ENCODE measurements around the gene MATCAP1. TPM values are rescaled to one million over a fixed set of nuclear protein-coding genes. Genes with fewer than 3 reads are reported as not detected.

The MATCAP1 gene
- 12.0 and 13.3 TPM in 2 replicates for polyA plus RNA-seq

DNA sequence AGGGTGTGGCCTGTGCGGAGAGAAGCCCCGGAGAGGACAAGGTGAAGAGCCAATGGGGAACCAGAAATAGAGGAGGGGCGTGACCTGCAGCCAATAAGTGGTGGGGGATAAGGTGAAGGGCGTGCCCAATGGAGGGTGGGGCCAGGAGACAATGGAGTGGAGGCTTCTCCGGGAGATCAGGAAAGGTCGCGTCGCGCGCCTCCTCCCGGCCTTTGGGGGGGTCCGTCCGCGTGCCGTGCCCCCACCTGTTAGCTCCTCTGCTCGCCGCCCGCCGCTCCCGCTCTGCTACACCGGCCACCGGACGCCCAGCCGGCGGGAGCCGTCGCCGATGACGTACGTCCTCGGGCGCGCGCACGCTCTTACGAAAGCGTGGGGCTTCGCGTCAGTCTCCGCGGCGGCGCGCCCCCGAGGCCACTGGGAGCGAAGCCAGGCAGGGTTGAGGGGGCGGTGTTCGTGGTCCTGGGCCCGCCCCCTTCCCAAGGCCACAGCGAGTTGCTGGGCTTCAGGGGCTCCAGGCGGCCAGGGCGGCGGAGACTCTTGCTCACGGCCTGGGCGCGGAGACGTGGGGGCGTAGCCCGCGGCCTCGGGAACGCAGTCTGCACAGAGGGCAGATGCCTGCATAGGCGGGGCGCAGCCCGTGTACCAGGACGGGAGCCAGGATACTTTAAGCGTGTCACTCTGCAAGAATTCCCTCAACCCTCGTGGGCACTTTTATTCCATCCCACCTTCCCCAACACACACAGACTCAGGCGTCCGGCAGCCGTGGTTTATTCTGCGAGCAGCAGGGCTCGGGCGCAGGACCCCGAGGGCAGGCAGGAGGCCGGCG, at the start of gene MATCAP1:
MATCAP1 (minus strand) TSS at position 337 of the 826 bp plus-strand sequence. CDS start 3,353 bp downstream, outside the sequence.

DNA sequence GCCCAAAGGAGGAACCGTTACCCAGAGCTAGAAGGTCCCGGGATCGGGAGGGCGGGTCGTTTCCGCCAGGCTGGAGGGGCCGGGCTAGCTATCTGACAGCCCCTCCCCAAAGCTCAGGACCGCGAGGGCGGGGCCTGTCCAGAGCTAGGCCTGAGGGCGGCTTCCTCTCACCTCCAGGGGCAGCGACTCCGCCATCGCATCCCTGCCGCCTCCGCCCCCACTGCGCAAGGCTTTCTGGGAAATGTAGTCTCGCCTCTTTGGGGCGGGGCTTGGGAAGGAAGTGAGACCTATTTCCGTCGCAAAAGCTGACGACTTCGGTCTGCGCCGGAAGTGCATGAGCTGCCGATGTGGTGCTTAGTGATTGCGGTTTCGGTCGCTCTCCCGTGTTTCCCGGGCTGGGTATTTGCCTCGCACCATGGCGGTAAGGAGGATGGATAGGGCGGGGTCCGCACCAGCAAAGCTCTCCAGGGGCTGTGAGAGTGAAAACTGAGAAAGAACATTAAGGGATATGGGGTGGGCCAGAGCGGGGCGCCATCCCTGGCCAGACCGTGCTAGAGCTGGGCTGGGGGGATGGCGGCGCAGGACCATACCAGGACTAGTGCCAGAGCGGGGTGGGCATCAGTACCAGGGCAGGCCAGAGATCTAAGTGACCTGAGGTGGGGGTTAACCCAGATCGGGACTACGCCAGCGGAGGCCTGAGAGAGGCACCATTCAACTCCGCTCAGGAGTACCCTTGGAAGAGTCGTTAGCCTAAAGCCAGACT, 43.2 kb upstream of the MATCAP1 start, which contains the start of gene TMEM208:
TMEM208 (plus strand) TSS at position 327 of the 763 bp plus-strand sequence; CDS start at position 416, 89 bp downstream.

DNA sequence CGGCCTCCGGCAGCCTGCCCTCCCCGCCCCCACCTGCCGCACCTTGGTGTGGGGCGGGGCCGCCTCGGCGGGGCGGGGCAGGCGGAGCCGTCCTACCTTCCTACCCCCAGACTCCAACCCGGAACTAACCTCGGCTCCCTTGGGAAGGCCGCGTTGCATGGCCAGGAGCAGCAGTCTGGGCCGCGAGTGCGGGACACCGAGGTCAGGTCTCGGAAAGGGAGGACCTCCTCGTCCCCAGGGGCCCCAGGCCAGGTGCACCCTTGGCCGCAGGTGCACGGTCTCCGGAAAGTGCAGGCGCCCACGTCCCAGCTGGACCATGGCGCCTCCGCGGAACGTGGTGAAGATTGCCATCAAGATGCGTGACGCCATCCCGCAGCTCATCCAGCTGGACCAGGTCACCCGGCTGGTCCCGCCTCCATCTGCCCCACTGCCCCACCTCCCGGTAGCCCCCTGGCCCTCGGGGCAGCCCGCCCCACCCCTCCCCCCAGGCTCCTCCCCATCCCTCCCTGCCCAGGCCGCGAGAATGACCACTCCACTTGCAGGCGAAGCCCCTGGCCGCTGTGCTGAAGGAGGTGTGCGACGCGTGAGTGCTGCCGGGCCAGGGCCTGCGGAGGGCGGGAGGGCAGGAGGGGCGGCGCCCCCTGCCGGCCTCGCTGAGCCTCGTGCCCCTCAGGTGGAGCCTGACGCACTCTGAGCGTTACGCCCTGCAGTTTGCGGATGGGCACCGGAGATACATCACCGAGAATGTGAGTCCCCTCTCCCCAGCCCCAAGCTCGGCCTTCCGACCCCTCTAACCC, 15.4 kb upstream of the MATCAP1 start, which contains the start of gene ELMO3:
ELMO3 (plus strand) TSS at position 121 of the 797 bp plus-strand sequence; CDS start at position 317, 196 bp downstream.

DNA sequence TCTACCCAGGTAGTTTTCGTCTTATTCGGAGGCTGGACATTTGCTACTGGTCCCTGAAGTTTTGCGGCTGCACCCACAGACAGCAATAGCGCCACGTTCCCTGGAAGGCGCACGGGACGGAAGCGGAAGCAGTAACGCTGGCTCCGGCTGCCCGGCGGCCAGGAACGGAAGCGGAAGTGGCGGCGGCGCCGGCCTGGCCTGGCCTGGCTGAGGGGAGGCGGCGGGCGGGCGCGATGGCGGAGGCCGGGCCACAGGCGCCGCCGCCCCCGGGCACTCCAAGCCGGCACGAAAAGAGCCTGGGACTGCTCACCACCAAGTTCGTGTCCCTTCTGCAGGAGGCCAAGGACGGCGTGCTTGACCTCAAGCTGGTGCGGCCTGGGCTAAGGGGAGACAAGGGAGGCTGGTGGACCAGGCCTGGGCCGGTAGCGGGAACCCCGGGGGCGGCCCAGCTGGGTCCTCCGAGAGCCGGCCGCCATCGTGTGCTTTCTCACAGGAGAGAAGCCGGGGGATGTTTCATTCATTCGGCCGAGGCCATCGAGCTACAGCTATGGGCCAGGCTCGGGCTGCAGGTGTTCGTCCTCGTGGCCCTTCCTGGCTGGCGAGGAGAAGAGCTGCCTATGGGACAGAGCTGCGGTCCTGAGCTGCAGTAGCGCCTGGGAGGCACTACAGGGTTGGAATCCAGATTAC, 8.4 kb upstream of the MATCAP1 start, which contains the start of gene E2F4:
E2F4 (plus strand) TSS at position 161 of the 687 bp plus-strand sequence; CDS start at position 234, 73 bp downstream.

DNA sequence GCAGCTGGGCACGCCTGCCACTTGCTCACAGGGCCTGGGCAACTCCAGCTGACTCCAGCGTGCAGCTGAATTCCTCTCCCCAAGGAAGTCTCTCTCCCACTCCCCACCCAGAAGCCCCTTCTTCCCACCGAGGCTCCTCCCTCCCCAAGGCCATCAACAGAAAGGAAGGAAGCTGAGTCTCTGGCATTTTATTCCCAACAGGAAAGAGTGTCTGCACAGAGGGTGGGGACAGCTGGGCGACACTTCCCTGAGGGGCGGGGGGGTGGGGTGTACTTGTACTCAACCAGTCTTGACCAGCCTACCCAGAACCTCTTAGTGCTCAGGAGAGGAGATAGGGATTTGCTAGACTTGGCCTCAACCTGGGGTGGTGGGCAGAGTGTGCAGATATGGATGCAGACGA, 6.3 kb upstream of the MATCAP1 start, which contains the start of gene EXOC3L1:
EXOC3L1 (minus strand) TSS at position 96 of the 400 bp plus-strand sequence. CDS start 460 bp downstream, outside the sequence.

DNA sequence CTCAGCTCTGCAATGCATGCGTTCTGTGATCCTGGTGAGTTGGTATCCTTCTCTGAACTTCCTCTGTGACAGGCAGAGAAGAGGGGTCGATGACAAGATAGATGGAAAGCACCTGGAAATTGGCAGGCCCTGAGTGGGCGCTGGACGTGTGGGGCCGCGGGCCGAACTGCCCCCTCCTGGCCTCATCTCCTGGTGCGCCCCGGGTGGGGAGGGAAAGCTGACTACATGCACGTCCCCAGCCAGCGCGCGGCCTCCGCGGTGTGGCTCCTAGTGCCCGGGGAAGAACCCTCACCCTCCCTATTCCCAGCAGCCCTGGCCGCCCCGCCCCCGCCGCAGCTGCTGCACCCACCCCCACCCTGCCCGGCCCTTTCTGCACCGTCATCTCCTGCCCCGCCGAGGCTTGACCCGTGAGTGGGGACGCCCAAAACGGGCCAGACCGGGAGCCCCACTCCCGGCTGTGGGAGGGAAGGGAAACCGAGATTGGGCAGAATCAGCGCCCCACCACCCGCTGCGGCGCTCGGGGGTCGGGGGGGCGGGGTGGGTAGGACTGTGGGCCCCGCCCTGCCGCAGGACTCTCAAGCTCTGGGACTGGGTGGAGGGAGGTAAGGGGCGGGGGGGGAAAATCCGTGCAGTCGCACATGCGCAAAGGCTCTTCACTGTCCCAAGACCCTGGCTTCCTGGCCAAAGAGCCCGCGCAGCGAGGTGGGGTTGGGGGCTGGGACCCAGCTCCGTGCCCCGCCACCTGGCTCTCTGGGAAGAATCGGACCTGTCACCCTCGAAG, 13.4 kb downstream of the MATCAP1 start, which contains the start of gene NOL3:
NOL3 (plus strand) TSS at position 371 of the 781 bp plus-strand sequence.

DNA sequence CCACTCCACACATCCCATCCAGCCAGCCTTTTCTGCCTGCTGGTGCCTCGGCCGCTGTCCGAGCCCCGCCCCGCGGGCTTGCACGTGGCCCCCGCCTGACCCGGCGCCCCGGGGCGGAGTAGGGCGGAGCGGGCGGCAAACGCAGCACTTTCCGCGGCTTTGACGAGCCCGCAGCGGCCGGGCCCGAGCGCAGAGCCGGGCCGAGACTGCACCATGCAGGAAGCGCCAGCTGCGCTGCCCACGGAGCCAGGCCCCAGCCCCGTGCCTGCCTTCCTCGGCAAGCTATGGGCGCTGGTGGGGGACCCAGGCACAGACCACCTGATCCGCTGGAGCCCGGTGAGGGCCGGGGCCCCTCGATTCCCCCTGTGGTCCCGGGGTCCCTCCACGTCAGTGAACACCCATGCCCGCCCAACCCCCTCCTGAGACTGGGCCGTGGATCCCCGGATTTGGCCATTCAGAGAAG, 19.1 kb downstream of the MATCAP1 start, which contains the start of gene HSF4:
HSF4 (plus strand) TSS at position 147 of the 463 bp plus-strand sequence; CDS start at position 214, 67 bp downstream.

DNA sequence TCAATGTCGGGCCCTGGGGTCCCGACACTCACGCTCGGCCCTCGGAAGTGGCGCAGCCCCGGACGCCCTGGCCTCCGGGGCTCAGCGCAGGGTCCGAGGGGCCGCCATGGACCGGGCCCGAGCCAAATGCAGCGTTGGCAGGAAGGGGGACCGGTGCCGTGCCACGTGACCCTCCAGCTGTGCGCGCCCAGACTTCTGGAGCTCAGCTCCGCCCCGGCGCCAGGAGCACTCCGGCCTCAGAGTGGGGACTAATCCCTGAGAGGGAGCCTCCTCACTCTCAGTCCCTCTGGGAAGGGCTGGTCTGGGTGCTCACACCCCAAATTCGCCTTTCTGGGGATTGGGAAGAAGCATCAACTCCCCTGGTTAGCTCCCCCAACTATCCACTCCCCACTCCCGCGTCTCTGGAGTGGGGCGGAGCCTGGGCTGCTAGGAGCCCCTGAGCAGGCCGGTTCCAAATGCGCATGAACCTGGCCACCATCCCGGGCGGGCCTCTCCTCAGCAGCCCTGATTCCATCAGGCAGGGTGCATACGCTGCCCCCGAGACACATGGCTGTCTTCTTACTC, 32.8 kb downstream of the MATCAP1 start, which contains the start of gene B3GNT9:
B3GNT9 (minus strand) TSS at position 166 of the 564 bp plus-strand sequence. CDS start 513 bp downstream, outside the sequence.

Other genes with a start within 250 kb of the MATCAP1 start
- gene CIAO2B, start 249.6 kb downstream of the MATCAP1 start, polyA plus RNA-seq, result 100 and 132 TPM in 2 replicates
- gene CES2, start 248.4 kb downstream of the MATCAP1 start, polyA plus RNA-seq, result 0.81 and 2.0 TPM in 2 replicates
- 0.86 and 0.90 TPM in 2 replicates for gene CES3, start 222.7 kb downstream of the MATCAP1 start, polyA plus RNA-seq
- 2.8 and 6.0 TPM in 2 replicates for gene CES4A, start 195.4 kb downstream of the MATCAP1 start, polyA plus RNA-seq
- gene CBFB, start 154.8 kb downstream of the MATCAP1 start, polyA plus RNA-seq, result 3.7 and 7.3 TPM in 2 replicates
- 4.7 and 14.2 TPM in 2 replicates for gene PHAF1, start 74.0 kb downstream of the MATCAP1 start, polyA plus RNA-seq
- not detected in 2 replicates for gene B3GNT9, start 33.0 kb downstream of the MATCAP1 start, polyA plus RNA-seq
- 0.99 TPM in 1 of 2 replicates, not detected in the other for gene TRADD, start 24.1 kb downstream of the MATCAP1 start, polyA plus RNA-seq
- 0.81 TPM in 1 of 2 replicates, not detected in the other for gene FBXL8, start 24.0 kb downstream of the MATCAP1 start, polyA plus RNA-seq
- gene HSF4, start 19.2 kb downstream of the MATCAP1 start, polyA plus RNA-seq, result 1.9 and 3.9 TPM in 2 replicates
- gene NOL3, start 13.4 kb downstream of the MATCAP1 start, polyA plus RNA-seq, result 6.3 and 9.0 TPM in 2 replicates
- gene EXOC3L1, start 6.2 kb upstream of the MATCAP1 start, polyA plus RNA-seq, result not detected in 2 replicates
- 4.5 and 7.4 TPM in 2 replicates for gene E2F4, start 8.2 kb upstream of the MATCAP1 start, polyA plus RNA-seq
- gene ELMO3, start 15.2 kb upstream of the MATCAP1 start, polyA plus RNA-seq, result not detected in 2 replicates
- 357 and 366 TPM in 2 replicates for gene TMEM208, start 43.2 kb upstream of the MATCAP1 start, polyA plus RNA-seq
- 2.6 and 3.7 TPM in 2 replicates for gene FHOD1, start 63.5 kb upstream of the MATCAP1 start, polyA plus RNA-seq
- gene SLC9A5, start 65.0 kb upstream of the MATCAP1 start, polyA plus RNA-seq, result 1.1 and 1.7 TPM in 2 replicates
- gene PLEKHG4, start 95.6 kb upstream of the MATCAP1 start, polyA plus RNA-seq, result 1.4 TPM in 1 of 2 replicates, not detected in the other
- not detected in 2 replicates for gene KCTD19, start 142.8 kb upstream of the MATCAP1 start, polyA plus RNA-seq
- gene LRRC36, start 142.9 kb upstream of the MATCAP1 start, polyA plus RNA-seq, result 2.1 and 3.7 TPM in 2 replicates
- 55.4 and 88.4 TPM in 2 replicates for gene TPPP3, start 209.5 kb upstream of the MATCAP1 start, polyA plus RNA-seq
- gene ZDHHC1, start 232.5 kb upstream of the MATCAP1 start, polyA plus RNA-seq, result 0.16 and 0.20 TPM in 2 replicates
- 0.12 and 3.9 TPM in 2 replicates for gene HSD11B2, start 247.2 kb upstream of the MATCAP1 start, polyA plus RNA-seq

Measured in Purkinje cell (primary cell).